ENCODE results near the gene DUS2. TPM values are rescaled to one million over a fixed set of nuclear protein-coding genes. Genes with fewer than 3 reads are reported as not detected.
A peak's percentile ranks its signal among the peaks of the same experiment; 100 is the strongest.

Gene DUS2
- total and polyA plus RNA-seq, 9 of the 15 experiments (the other 6 are each of a cell fraction or from before 2014, with no cell fraction given), result 5.8 to 22.5 (median 20.6) TPM

- TF ChIP-seq UBTF (IDR thresholded peaks at IDR 0.05; ENCODE audit: borderline replicate concordance in 1 of 2, low read depth in 2 of 2, low read length in 2 of 2) (peak in 1 of 2 experiments; percentile 43; a peak in 2 of 4 replicates), ZNF140 (CRISPR knock-in tag; IDR thresholded peaks at IDR 0.05) (no peak), U2AF2 (optimal IDR thresholded peaks at IDR 0.05; ENCODE audit: low read depth, low read length) (no peak), SP1 (CRISPR knock-in tag; IDR thresholded peaks at IDR 0.05) (peak; percentile 82), DMBX1 (CRISPR knock-in tag; IDR thresholded peaks at IDR 0.05; ENCODE audit: borderline replicate concordance) (0 out of 2 replicates have a peak, but pooled peaks have one; percentile 29), RAD51 (IDR thresholded peaks at IDR 0.05; ENCODE audit: borderline replicate concordance, low read depth) (no peak), HOXB6 (CRISPR knock-in tag; IDR thresholded peaks at IDR 0.05; ENCODE audit: borderline replicate concordance) (no peak), TBP (optimal IDR thresholded peaks at IDR 0.05; ENCODE audit: low read depth, low read length) (peak; percentile 93), ZNF551 (CRISPR knock-in tag; IDR thresholded peaks at IDR 0.05) (no peak), SAP30 (IDR thresholded peaks at IDR 0.05; ENCODE audit: borderline replicate concordance, insufficient read depth, low read depth, low read length, poor library complexity, severe bottlenecking) (peak; percentile 83), SMAD4 (CRISPR knock-in tag; conservative IDR thresholded peaks at IDR 0.05) (0 out of 2 replicates have a peak, but pooled peaks have one; percentile 34), MGA (IDR thresholded peaks at IDR 0.05) (peak; percentile 67), SRSF1 (IDR thresholded peaks at IDR 0.05; ENCODE audit: low read depth, low read length) (0 out of 2 replicates have a peak, but pooled peaks have one; percentile 43)
Observed at GRCh38 chr16:68022728-68023537, at the start of gene DUS2, which contains the start of gene DDX28 (continued).
